MM.1S (cell line): ENCODE measurements around the gene CAMK2A.

Source experiments
- CTCF ChIP-seq: fragments of 300-600 bp; sonication (generic); IDR thresholded peaks from 2 replicates; pipeline ENCODE4 v1.5.1; 2016; ENCODE audit warnings: antibody characterized with exemption, low read length, mixed read lengths
- EZH2 ChIP-seq: fragments of 300-600 bp; sonication (generic); optimal IDR thresholded peaks from 2 replicates; pipeline ENCODE3; 2017; ENCODE audit warnings: low read depth, mild to moderate bottlenecking, antibody characterized with exemption, low read length, mixed read lengths
- EZH2phosphoT487 ChIP-seq: fragments of 300-600 bp; sonication (generic); IDR thresholded peaks from 2 replicates; pipeline ENCODE4 v1.6.1; 2018; ENCODE audit warnings: antibody characterized with exemption, low read length

- no peak for TF ChIP-seq CTCF
- no peak for TF ChIP-seq EZH2
- no peak for TF ChIP-seq EZH2phosphoT487
Observed at GRCh38 chr5:150215979-150216944, 73.3 kb downstream of the CAMK2A start.
